H1 (cell line): Measurements from ENCODE around the gene RIPOR1.

Experiments
- ATF3 ChIP-seq: IDR thresholded peaks from 2 replicates; pipeline ENCODE4 v1.6.1; 2011; ENCODE audit warnings: low read depth, mild to moderate bottlenecking, low read length; ENCODE audit not compliant: insufficient read depth
- FOSL1 ChIP-seq: IDR thresholded peaks from 2 replicates; pipeline ENCODE4 v1.6.1; 2011; ENCODE audit warnings: mild to moderate bottlenecking, low read depth, low read length, moderate library complexity; ENCODE audit not compliant: insufficient read depth
- POLR2A ChIP-seq, 2 experiments: IDR thresholded peaks; 1 replicate in 1 of 2; 2 replicates in 1 of 2; pipeline ENCODE4 v1.6.1; 2011; ENCODE audit warnings: low read depth in 2 of 2, low read length in 2 of 2, mild to moderate bottlenecking in 2 of 2; ENCODE audit errors: control extremely low read depth in 1 of 2
- RAD21 ChIP-seq, 2 experiments: IDR thresholded peaks in 1 of 2; conservative IDR thresholded peaks in 1 of 2; 2 replicates each; pipeline ENCODE4 v1.6.1; 2011; ENCODE audit warnings: low read depth in 2 of 2, low read length in 2 of 2, improper control_type of control experiment in 1 of 2, inconsistent platforms in 1 of 2, mild to moderate bottlenecking in 1 of 2, moderate library complexity in 1 of 2
- RFX5 ChIP-seq: IDR thresholded peaks from 2 replicates; pipeline ENCODE4 v1.6.1; 2011; ENCODE audit warnings: low read depth, low read length, improper control_type of control experiment, borderline replicate concordance
- RNF2 ChIP-seq: fragments of 200-900, 300-1000 bp; sonication (generic); IDR thresholded peaks from 2 replicates; pipeline ENCODE4 v1.7.1; 2016; ENCODE audit warnings: borderline replicate concordance, low read depth, mild to moderate bottlenecking, antibody characterized with exemption, low read length; ENCODE audit not compliant: poor library complexity, severe bottlenecking; ENCODE audit errors: missing control alignments
- USF2 ChIP-seq: IDR thresholded peaks from 2 replicates; pipeline ENCODE4 v1.6.1; 2011; ENCODE audit warnings: low read length, improper control_type of control experiment
- TF ChIP-seq, protein P1 (sequence below), 3 experiments: IDR thresholded peaks; 1 replicate in 2 of 3; 2 replicates in 1 of 3; pipeline versions ENCODE4 v1.5.1 to v1.6.1; 2011; ENCODE audit warnings: low read length in 3 of 3, mild to moderate bottlenecking in 3 of 3, inconsistent platforms in 2 of 3, low read depth in 1 of 3, moderate library complexity in 1 of 3; ENCODE audit not compliant: insufficient read depth in 1 of 3; ENCODE audit errors: control extremely low read depth in 1 of 3

- no peak for TF ChIP-seq RFX5
- TF ChIP-seq ATF3, result no peak
- no peak for TF ChIP-seq USF2
- no peak for TF ChIP-seq FOSL1
- TF ChIP-seq POLR2A (IDR thresholded peaks at IDR 0.05; ENCODE audit: control extremely low read depth in 1 of 2, low read depth in 2 of 2, low read length in 2 of 2), result no peak
- no peak for TF ChIP-seq RAD21 (IDR thresholded peaks at IDR 0.05 in 1 of 2, conservative IDR thresholded peaks at IDR 0.05 in 1 of 2; ENCODE audit: low read depth in 2 of 2, low read length in 2 of 2)
- TF ChIP-seq, protein P1, sequence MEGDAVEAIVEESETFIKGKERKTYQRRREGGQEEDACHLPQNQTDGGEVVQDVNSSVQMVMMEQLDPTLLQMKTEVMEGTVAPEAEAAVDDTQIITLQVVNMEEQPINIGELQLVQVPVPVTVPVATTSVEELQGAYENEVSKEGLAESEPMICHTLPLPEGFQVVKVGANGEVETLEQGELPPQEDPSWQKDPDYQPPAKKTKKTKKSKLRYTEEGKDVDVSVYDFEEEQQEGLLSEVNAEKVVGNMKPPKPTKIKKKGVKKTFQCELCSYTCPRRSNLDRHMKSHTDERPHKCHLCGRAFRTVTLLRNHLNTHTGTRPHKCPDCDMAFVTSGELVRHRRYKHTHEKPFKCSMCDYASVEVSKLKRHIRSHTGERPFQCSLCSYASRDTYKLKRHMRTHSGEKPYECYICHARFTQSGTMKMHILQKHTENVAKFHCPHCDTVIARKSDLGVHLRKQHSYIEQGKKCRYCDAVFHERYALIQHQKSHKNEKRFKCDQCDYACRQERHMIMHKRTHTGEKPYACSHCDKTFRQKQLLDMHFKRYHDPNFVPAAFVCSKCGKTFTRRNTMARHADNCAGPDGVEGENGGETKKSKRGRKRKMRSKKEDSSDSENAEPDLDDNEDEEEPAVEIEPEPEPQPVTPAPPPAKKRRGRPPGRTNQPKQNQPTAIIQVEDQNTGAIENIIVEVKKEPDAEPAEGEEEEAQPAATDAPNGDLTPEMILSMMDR (IDR thresholded peaks at IDR 0.05; ENCODE audit: control extremely low read depth in 1 of 3, insufficient read depth in 1 of 3, low read depth in 1 of 3, low read length in 3 of 3), result no peak
- no peak for TF ChIP-seq RNF2
Observed at GRCh38 chr16:67490335-67491096, 38.1 kb upstream of the RIPOR1 start.
